Measurements from ENCODE around the gene HNRNPA1L2.

HNRNPA1L2 gene

GRCh38 chr13:52652196-52652979, 10.2 kb downstream of the HNRNPA1L2 start, which contains the start of gene SUGT1 (continued):
- TF ChIP-seq ZNF433 (tag by site-specific recombination; IDR thresholded peaks at IDR 0.05; ENCODE audit: low read depth): no peak
- peak; percentile 63 for TF ChIP-seq PATZ1 (tag by site-specific recombination; IDR thresholded peaks at IDR 0.05)
- TF ChIP-seq AEBP2 (tag by site-specific recombination; IDR thresholded peaks at IDR 0.05; ENCODE audit: borderline replicate concordance): no peak
- no peak for TF ChIP-seq GLI2 (tag by site-specific recombination; IDR thresholded peaks at IDR 0.05; ENCODE audit: borderline replicate concordance, low read depth)
- no peak for TF ChIP-seq ZNF585B (tag by site-specific recombination; IDR thresholded peaks at IDR 0.05)
- no peak for TF ChIP-seq ZNF157 (tag by site-specific recombination; IDR thresholded peaks at IDR 0.05)
- peak; percentile 86 for TF ChIP-seq ZFP37 (tag by site-specific recombination; IDR thresholded peaks at IDR 0.05)
- peak; percentile 13; the same call in 1 of the 2 replicates for TF ChIP-seq ATF2 (tag by site-specific recombination; IDR thresholded peaks at IDR 0.05; ENCODE audit: low read depth)
- TF ChIP-seq HOXA7 (CRISPR knock-in tag; IDR thresholded peaks at IDR 0.05; ENCODE audit: borderline replicate concordance): no peak
- no peak for TF ChIP-seq ZNF623 (tag by site-specific recombination; IDR thresholded peaks at IDR 0.05)
- no peak for TF ChIP-seq ZFP41 (tag by site-specific recombination; IDR thresholded peaks at IDR 0.05; ENCODE audit: borderline replicate concordance)
- no peak for TF ChIP-seq HOXC10 (CRISPR knock-in tag; IDR thresholded peaks at IDR 0.05)
- no peak for TF ChIP-seq ZNF274 (IDR thresholded peaks at IDR 0.05; ENCODE audit: low read length)
- no peak for TF ChIP-seq ZNF274 (tag by site-specific recombination; IDR thresholded peaks at IDR 0.05; ENCODE audit: borderline replicate concordance)
- no peak for TF ChIP-seq ZNF837 (tag by site-specific recombination; IDR thresholded peaks at IDR 0.05)
- TF ChIP-seq ZNF596 (tag by site-specific recombination; IDR thresholded peaks at IDR 0.05): no peak
- no peak for TF ChIP-seq ZNF184 (tag by site-specific recombination; IDR thresholded peaks at IDR 0.05)
- no peak for TF ChIP-seq PRDM4 (tag by site-specific recombination; IDR thresholded peaks at IDR 0.05)
- TF ChIP-seq REST (tag by site-specific recombination; IDR thresholded peaks at IDR 0.05): 0 out of 2 replicates have a peak, but pooled peaks have one; percentile 14
- TF ChIP-seq ZNF843 (tag by site-specific recombination; IDR thresholded peaks at IDR 0.05): 0 out of 2 replicates have a peak, but pooled peaks have one; percentile 14
- no peak for TF ChIP-seq ZNF174 (tag by site-specific recombination; IDR thresholded peaks at IDR 0.05)
- no peak for TF ChIP-seq ZNF426 (tag by site-specific recombination; IDR thresholded peaks at IDR 0.05)
- peak; percentile 83; the same call in 1 of the 2 replicates for TF ChIP-seq ZNF629 (tag by site-specific recombination; IDR thresholded peaks at IDR 0.05)
- peak; percentile 94 for TF ChIP-seq ZSCAN30 (tag by site-specific recombination; IDR thresholded peaks at IDR 0.05)
- TF ChIP-seq ZBTB1 (tag by site-specific recombination; IDR thresholded peaks at IDR 0.05): peak; percentile 76; the same call in 1 of the 2 replicates
- TF ChIP-seq ZBTB6 (tag by site-specific recombination; IDR thresholded peaks at IDR 0.05): no peak
- TF ChIP-seq ZNF621 (tag by site-specific recombination; IDR thresholded peaks at IDR 0.05): no peak
